Muscle of leg (tissue), 16 donors: ENCODE data around the gene SHLD3. TPM values are rescaled to one million over a fixed set of nuclear protein-coding genes. Genes with fewer than 3 reads are reported as not detected.
"Not testable (repeated sequence)": the region's sequence is repeated elsewhere in the genome, so short reads cannot be mapped to it uniquely, and the experiment has no call there.

Experiments used
- DNase-seq: peaks from one replicate; pipeline ENCODE4 v3.0.0; 2013
- H3K27ac ChIP-seq: one replicate; pipeline ENCODE4 v1.5.1; 2013; ENCODE audit warnings: mild to moderate bottlenecking, low read length, control low read depth
- H3K27me3 ChIP-seq: one replicate; pipeline ENCODE4 v1.6.1; 2013; ENCODE audit warnings: low read length; ENCODE audit not compliant: control insufficient read depth, insufficient read depth
- H3K36me3 ChIP-seq: one replicate; pipeline ENCODE4 v1.6.1; 2013; ENCODE audit warnings: low read length; ENCODE audit not compliant: control insufficient read depth, insufficient read depth
- H3K4me1 ChIP-seq: one replicate; pipeline ENCODE4 v1.6.1; 2013; ENCODE audit warnings: low read length; ENCODE audit not compliant: control insufficient read depth, insufficient read depth
- H3K4me3 ChIP-seq: one replicate; pipeline ENCODE4 v1.5.1; 2013; ENCODE audit warnings: low read length, control low read depth
- H3K9me3 ChIP-seq: replicated peaks from 2 replicates; pipeline ENCODE4 v1.6.1; 2013; ENCODE audit warnings: low read depth, low read length; ENCODE audit not compliant: control insufficient read depth
- WGBS: methylation state at CpG from one replicate; pipeline ENCODE4 v1.1.5; 2013; ENCODE audit warnings: missing lambda C conversion rate; ENCODE audit not compliant: insufficient coverage; 5-methylcytosine and 5-hydroxymethylcytosine counted together
- long read RNA-seq, 11 donors: transcript quantifications; one replicate each; lab custom pipeline, GENCODE V29; 2026
- polyA plus RNA-seq, 8 donors: library from polyadenylated mRNA; unstranded; fragments of 120-200 nt; gene quantifications; one replicate each; pipeline versions ENCODE4 v1.2.1 to v1.2.3, GENCODE V29; 2013; ENCODE audit warnings: inconsistent platforms in 1 of 8, low replicate concordance in 1 of 8; ENCODE audit not compliant: insufficient read length in 8 of 8, insufficient read depth in 1 of 8
- total RNA-seq: library from RNA; stranded (reverse); fragments of 120-200 nt; gene quantifications from one replicate; pipeline ENCODE4 v1.2.4, GENCODE V29; 2013

SHLD3 gene
- 2.9 TPM for total RNA-seq
- polyA plus RNA-seq, result 1 to 10 TPM; 2.1 to 3.7 (median 2.5) TPM
- long read RNA-seq, donor 1, partial matches to known transcripts, result 0 of 1 reads
- long read RNA-seq, donor 1, other reads (novel, unspliced or antisense), result 0 of 1 reads
- long read RNA-seq, donor 2, result 0 reads
- long read RNA-seq, donor 3, partial matches to known transcripts, result 0 of 2 reads
- long read RNA-seq, donor 3, other reads (novel, unspliced or antisense), result 0 of 2 reads
- long read RNA-seq, donor 4, partial matches to known transcripts, result 0 of 1 reads
- long read RNA-seq, donor 4, other reads (novel, unspliced or antisense), result 0 of 1 reads
- long read RNA-seq, donor 5, result 0 reads
- long read RNA-seq, donor 6, partial matches to known transcripts, result 0 of 1 reads
- long read RNA-seq, donor 6, other reads (novel, unspliced or antisense), result 0 of 1 reads
- long read RNA-seq, donor 7, partial matches to known transcripts, result 0 of 3 reads
- long read RNA-seq, donor 7, other reads (novel, unspliced or antisense), result 0 of 3 reads
- long read RNA-seq, donor 8, partial matches to known transcripts, result 0 of 2 reads
- long read RNA-seq, donor 8, other reads (novel, unspliced or antisense), result 0 of 2 reads
- long read RNA-seq, donor 9, partial matches to known transcripts, result 0 of 1 reads
- long read RNA-seq, donor 9, other reads (novel, unspliced or antisense), result 0 of 1 reads
- long read RNA-seq, donor 10, partial matches to known transcripts, result 0 of 2 reads
- long read RNA-seq, donor 10, other reads (novel, unspliced or antisense), result 0 of 2 reads
- long read RNA-seq, donor 11, partial matches to known transcripts, result 0 of 1 reads
- long read RNA-seq, donor 11, other reads (novel, unspliced or antisense), result 0 of 1 reads

GRCh38 chr5:65624571-65625555, at the start of gene SHLD3, which contains the start of gene TRAPPC13:
Gene SHLD3 (plus strand): TSS chr5:65625027. CDS start chr5:65629588, 4,561 bp downstream.
Gene TRAPPC13 (plus strand): TSS chr5:65625027. CDS start chr5:65625061, 34 bp downstream.
- peak; percentile 97 for DNase-seq
- Histone ChIP-seq H3K36me3 (peaks cover 7% of the 10 kb centered on the region), H3K4me3 (peak within 1 kb of the TSS; percentile 84), H3K27ac (peak within 1 kb of the TSS; percentile 95), H3K4me1 (peaks cover 6% of the 10 kb centered on the region), H3K9me3 (no peaks in the 10 kb centered on the region), H3K27me3 (no peaks in the 10 kb centered on the region)
- WGBS, result under 1% methylated on average over 25 of the region's 36 CpGs

GRCh38 chr5:65577141-65577540, 47.7 kb upstream of the SHLD3 start:
- no peaks in the 10 kb centered on the region for H3K27me3 ChIP-seq
- H3K9me3 ChIP-seq, result no peaks in the 10 kb centered on the region
- no peaks in the 10 kb centered on the region for H3K4me1 ChIP-seq
- H3K27ac ChIP-seq, result no peak overlapping the region
- no peak overlapping the region for H3K4me3 ChIP-seq
- peaks cover 21% of the 10 kb centered on the region for H3K36me3 ChIP-seq
- DNase-seq, result no peak

GRCh38 chr5:65588694-65589093, 36.1 kb upstream of the SHLD3 start:
- DNase-seq, result no peak
- Histone ChIP-seq H3K4me3 (no peak overlapping the region), H3K36me3 (peaks cover 21% of the 10 kb centered on the region), H3K27ac (no peak overlapping the region), H3K4me1 (no peaks in the 10 kb centered on the region), H3K9me3 (no peaks in the 10 kb centered on the region), H3K27me3 (no peaks in the 10 kb centered on the region)
- WGBS, result no CpG with 5 or more reads among the region's 2 CpGs

- not testable (repeated sequence) for H3K9me3 ChIP-seq, H3K27me3 ChIP-seq, H3K27ac ChIP-seq, H3K4me1 ChIP-seq, DNase-seq, H3K4me3 ChIP-seq
- peaks cover 41% of the 10 kb centered on the region for H3K36me3 ChIP-seq
- WGBS, result 100% methylated on average over 1 of the region's 1 CpG
Observed at GRCh38 chr5:65601761-65602160, 23.1 kb upstream of the SHLD3 start.

- Histone ChIP-seq H3K4me1 (no peaks in the 10 kb centered on the region), H3K36me3 (peaks cover 23% of the 10 kb centered on the region), H3K4me3 (no peak overlapping the region), H3K9me3 (no peaks in the 10 kb centered on the region), H3K27ac (no peak overlapping the region), H3K27me3 (no peaks in the 10 kb centered on the region)
- no peak for DNase-seq
- WGBS, result 90% methylated on average over 2 of the region's 3 CpGs
Observed at GRCh38 chr5:65611524-65611923, 13.3 kb upstream of the SHLD3 start.

- Histone ChIP-seq H3K27ac (no peak overlapping the region), H3K4me1 (no peaks in the 10 kb centered on the region), H3K27me3 (no peaks in the 10 kb centered on the region), H3K4me3 (no peak overlapping the region), H3K9me3 (no peaks in the 10 kb centered on the region), H3K36me3 (peaks cover 22% of the 10 kb centered on the region)
- WGBS, result no CpG with 5 or more reads among the region's 4 CpGs
- no peak for DNase-seq
Observed at GRCh38 chr5:65612298-65612907, 12.4 kb upstream of the SHLD3 start.

- no peak overlapping the region for H3K27ac ChIP-seq
- no peak overlapping the region for H3K4me3 ChIP-seq
- no peaks in the 10 kb centered on the region for H3K9me3 ChIP-seq
- no peaks in the 10 kb centered on the region for H3K27me3 ChIP-seq
- peaks cover 4% of the 10 kb centered on the region for H3K4me1 ChIP-seq
- H3K36me3 ChIP-seq, result peaks cover 7% of the 10 kb centered on the region
- no CpG with 5 or more reads among the region's 4 CpGs for WGBS
- no peak for DNase-seq
Observed at GRCh38 chr5:65620021-65620420, 4.8 kb upstream of the SHLD3 start.

- no CpG with 5 or more reads among the region's 4 CpGs for WGBS
- DNase-seq, H3K9me3 ChIP-seq, H3K4me1 ChIP-seq, H3K36me3 ChIP-seq, H3K27ac ChIP-seq, H3K4me3 ChIP-seq, H3K27me3 ChIP-seq: not testable (repeated sequence)
Observed at GRCh38 chr5:65621961-65622360, 2.9 kb upstream of the SHLD3 start.

- H3K4me1 ChIP-seq, result peaks cover 6% of the 10 kb centered on the region
- H3K4me3 ChIP-seq, result peak overlapping the region; percentile 84
- no peaks in the 10 kb centered on the region for H3K27me3 ChIP-seq
- peak; percentile 7 for DNase-seq
- H3K36me3 ChIP-seq, result peaks cover 2% of the 10 kb centered on the region
- no CpG with 5 or more reads among the region's 9 CpGs for WGBS
- peak overlapping the region; percentile 95 for H3K27ac ChIP-seq
- no peaks in the 10 kb centered on the region for H3K9me3 ChIP-seq
Observed at GRCh38 chr5:65623482-65623881, 1.3 kb upstream of the SHLD3 start.
